K562 (cell line): ENCODE data around the gene IKBKE. TPM values are rescaled to one million over a fixed set of nuclear protein-coding genes. Genes with fewer than 3 reads are reported as not detected.

Source experiments
- ARID1B ChIP-seq: fragments of 450-650 bp; IDR thresholded peaks from 2 replicates; pipeline ENCODE4 v1.6.1; 2016; ENCODE audit warnings: antibody characterized with exemption, mild to moderate bottlenecking, inconsistent platforms
- CBX3 ChIP-seq, 2 experiments: IDR thresholded peaks; 1 replicate in 1 of 2; 2 replicates in 1 of 2; pipeline ENCODE4 v1.6.1; 2012; ENCODE audit warnings: inconsistent platforms in 2 of 2, low read length in 2 of 2, borderline replicate concordance in 1 of 2, control low read depth in 1 of 2
- CEBPB ChIP-seq: fragments of 450-650 bp; IDR thresholded peaks from 2 replicates; pipeline ENCODE4 v1.6.1; 2016; ENCODE audit warnings: missing genetic modification characterization, missing compliant biosample characterization
- CEBPG ChIP-seq, 3 experiments: fragments of 200-800 bp in 1 of 3; sonication (Bioruptor generic) in 1 of 3; sonication (generic) in 1 of 3; formaldehyde crosslinking in 1 of 3; IDR thresholded peaks in 2 of 3; conservative IDR thresholded peaks in 1 of 3; 2 replicates each; pipeline versions ENCODE4 v1.6.1 to v1.8.0; 2016 to 2022; ENCODE audit warnings: missing compliant biosample characterization in 2 of 3, missing genetic modification characterization in 2 of 3, mild to moderate bottlenecking in 1 of 3, missing genetic modification reagents in 1 of 3
- GABPA ChIP-seq: fragments of 200-800 bp; sonication (Bioruptor generic); conservative IDR thresholded peaks from 2 replicates; pipeline ENCODE4 v1.6.1; 2016; ENCODE audit warnings: low read depth, missing genetic modification characterization, missing compliant biosample characterization
- KDM1A ChIP-seq, 2 experiments: fragments of 450-650 bp; IDR thresholded peaks; 2 replicates each; pipeline ENCODE4 v1.6.1; 2016; ENCODE audit warnings: mild to moderate bottlenecking in 2 of 2
- KLF6 ChIP-seq: fragments of 250-450 bp; sonication (Bioruptor Pico); IDR thresholded peaks from 2 replicates; pipeline ENCODE4 v1.4.0; 2020; ENCODE audit warnings: mild to moderate bottlenecking, moderate library complexity, borderline replicate concordance
- MBD2 ChIP-seq: sonication (generic); IDR thresholded peaks from 2 replicates; pipeline ENCODE4 v1.6.1; 2016; ENCODE audit warnings: low read depth, borderline replicate concordance
- MEIS2 ChIP-seq: fragments of 450-650 bp; IDR thresholded peaks from 2 replicates; pipeline ENCODE4 v1.6.1; 2014; ENCODE audit warnings: mild to moderate bottlenecking; ENCODE audit not compliant: partially characterized antibody
- POLR2A ChIP-seq: fragments of 450-650 bp; conservative IDR thresholded peaks from 2 replicates; pipeline ENCODE4 v1.6.1; 2016
- SIN3A ChIP-seq, 2 experiments: fragments of 150-350 bp in 1 of 2; IDR thresholded peaks; 2 replicates each; pipeline ENCODE4 v1.6.1; 2011 to 2016; ENCODE audit warnings: borderline replicate concordance in 2 of 2, low read depth in 2 of 2, low read length in 2 of 2, mild to moderate bottlenecking in 2 of 2, moderate library complexity in 2 of 2; ENCODE audit not compliant: control insufficient read depth in 1 of 2
- SOX6 ChIP-seq: fragments of 450-650 bp; IDR thresholded peaks from 2 replicates; pipeline ENCODE4 v1.6.1; 2014; ENCODE audit warnings: mild to moderate bottlenecking
- STAG1 ChIP-seq: sonication (generic); formaldehyde crosslinking; IDR thresholded peaks from 2 replicates; pipeline ENCODE4 v1.5.0; 2020; ENCODE audit warnings: missing genetic modification reagents, borderline replicate concordance
- ZBTB40 ChIP-seq, 2 experiments: fragments of 450-650 bp in 1 of 2; sonication (generic) in 1 of 2; formaldehyde crosslinking in 1 of 2; IDR thresholded peaks; 2 replicates each; pipeline versions ENCODE4 v1.7.1 to v1.9.0; 2016 to 2022; ENCODE audit warnings: inconsistent platforms in 1 of 2, mild to moderate bottlenecking in 1 of 2, missing genetic modification reagents in 1 of 2
- ZNF134 ChIP-seq: fragments of 250-450 bp; sonication (Bioruptor Pico); conservative IDR thresholded peaks from 2 replicates; pipeline ENCODE4 v1.4.0; 2020
- ZNF696 ChIP-seq: fragments of 250-450 bp; sonication (Bioruptor Pico); conservative IDR thresholded peaks from 2 replicates; pipeline ENCODE4 v1.4.0; 2020; ENCODE audit warnings: mild to moderate bottlenecking, moderate library complexity
- ZNF75A ChIP-seq: fragments of 450-650 bp; formaldehyde crosslinking; IDR thresholded peaks from 2 replicates; pipeline ENCODE4 v1.4.0; 2020; ENCODE audit warnings: mild to moderate bottlenecking
- polyA plus RNA-seq, 8 experiments: library from polyadenylated mRNA; depleted of rRNA in 4 of 8; stranded (reverse) in 5 of 8; unstranded in 3 of 8; fragments of >200 nt; fragmentation: Nextera tagmentation in 2 of 8; fragmentation: Illumina TruSeq in 1 of 8; extraction: Ambion mirVana in 2 of 8; extraction: Trizol in 1 of 8; gene quantifications; 2 replicates each; pipeline versions ENCODE4 v1.2.1 to v1.2.3, GENCODE V29; 2011 to 2014; ENCODE audit warnings: inconsistent platforms in 1 of 8, missing spikeins in 1 of 8
- total RNA-seq, 7 experiments: library from RNA; depleted of rRNA in 6 of 7; stranded (reverse); fragments of >200 nt in 6 of 7; fragmentation: Illumina TruSeq in 2 of 7; extraction: Trizol in 2 of 7; gene quantifications; 2 replicates each; pipeline versions ENCODE4 v1.2.1 to v1.2.3, GENCODE V29; 2011 to 2021; ENCODE audit warnings: low replicate concordance in 1 of 7
- TF ChIP-seq, protein P1 (sequence below): fragments of 250-450 bp; sonication (Bioruptor Pico); IDR thresholded peaks from 2 replicates; pipeline ENCODE4 v1.8.0; 2021; ENCODE audit warnings: moderate library complexity, mild to moderate bottlenecking, inconsistent platforms

IKBKE gene
- total and polyA plus RNA-seq, 9 of the 15 experiments (the other 6 are each of a cell fraction or from before 2014, with no cell fraction given): 2.3 to 9.0 (median 4.8) TPM

DNA sequence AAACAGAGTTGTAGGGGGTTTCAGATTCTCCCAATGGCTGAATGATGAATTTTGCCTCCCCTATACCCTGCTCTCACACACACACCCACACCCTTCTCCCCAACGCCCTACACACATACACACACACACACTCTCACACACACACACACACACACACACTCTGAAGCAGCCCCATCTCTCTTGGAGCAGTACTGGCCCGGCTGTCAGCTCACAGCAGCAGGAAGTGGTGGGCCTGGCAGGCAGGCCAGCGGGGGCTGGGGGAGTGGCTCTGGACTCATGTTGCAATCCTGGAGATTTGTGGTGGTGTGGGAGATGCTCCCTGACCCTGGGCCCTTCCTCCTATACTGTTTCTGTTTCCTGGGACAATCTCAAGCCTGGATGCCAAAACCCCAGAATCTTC, 2.2 kb downstream of the IKBKE start (continued):
- TF ChIP-seq ZBTB40 (IDR thresholded peaks at IDR 0.05) (no peak), ZBTB40 (CRISPR knock-in tag; IDR thresholded peaks at IDR 0.05) (no peak), ZNF134 (CRISPR knock-in tag) (peak; percentile 49; the same call in 1 of the 2 replicates), POLR2A (no peak), KDM1A (IDR thresholded peaks at IDR 0.05) (peak in 1 of 2 experiments; percentile 44; a peak in 1 of 4 replicates), ZNF696 (CRISPR knock-in tag) (no peak), KLF6 (no peak), STAG1 (CRISPR knock-in tag) (no peak), ZNF75A (CRISPR knock-in tag) (peak; percentile 83; the same call in 1 of the 2 replicates), SIN3A (IDR thresholded peaks at IDR 0.05; ENCODE audit: borderline replicate concordance in 2 of 2, control insufficient read depth in 1 of 2, low read depth in 2 of 2, low read length in 2 of 2) (no peak), CBX3 (IDR thresholded peaks at IDR 0.05; ENCODE audit: borderline replicate concordance in 1 of 2, low read length in 2 of 2) (no peak), SOX6 (no peak), ARID1B (0 out of 2 replicates have a peak, but pooled peaks have one; percentile 24), GABPA (tag) (peak; percentile 54; the same call in 1 of the 2 replicates), CEBPB (tag) (peak; percentile 85), MBD2 (no peak), CEBPG (CRISPR knock-in tag; IDR thresholded peaks at IDR 0.05) (peak; percentile 61), CEBPG (tag; conservative IDR thresholded peaks at IDR 0.05 in 1 of 2, IDR thresholded peaks at IDR 0.05 in 1 of 2) (peak in 1 of 2 experiments; percentile 72; a peak in 2 of 4 replicates), MEIS2 (peak; percentile 17)
- TF ChIP-seq, protein P1, sequence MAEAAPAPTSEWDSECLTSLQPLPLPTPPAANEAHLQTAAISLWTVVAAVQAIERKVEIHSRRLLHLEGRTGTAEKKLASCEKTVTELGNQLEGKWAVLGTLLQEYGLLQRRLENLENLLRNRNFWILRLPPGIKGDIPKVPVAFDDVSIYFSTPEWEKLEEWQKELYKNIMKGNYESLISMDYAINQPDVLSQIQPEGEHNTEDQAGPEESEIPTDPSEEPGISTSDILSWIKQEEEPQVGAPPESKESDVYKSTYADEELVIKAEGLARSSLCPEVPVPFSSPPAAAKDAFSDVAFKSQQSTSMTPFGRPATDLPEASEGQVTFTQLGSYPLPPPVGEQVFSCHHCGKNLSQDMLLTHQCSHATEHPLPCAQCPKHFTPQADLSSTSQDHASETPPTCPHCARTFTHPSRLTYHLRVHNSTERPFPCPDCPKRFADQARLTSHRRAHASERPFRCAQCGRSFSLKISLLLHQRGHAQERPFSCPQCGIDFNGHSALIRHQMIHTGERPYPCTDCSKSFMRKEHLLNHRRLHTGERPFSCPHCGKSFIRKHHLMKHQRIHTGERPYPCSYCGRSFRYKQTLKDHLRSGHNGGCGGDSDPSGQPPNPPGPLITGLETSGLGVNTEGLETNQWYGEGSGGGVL (CRISPR knock-in tag): no peak
